Measurements from ENCODE around the gene AP5S1. TPM values are rescaled to one million over a fixed set of nuclear protein-coding genes. Genes with fewer than 3 reads are reported as not detected.
"Not testable (repeated sequence)": the region's sequence is repeated elsewhere in the genome, so short reads cannot be mapped to it uniquely, and the experiment has no call there.

The AP5S1 gene
- total RNA-seq, 1 donor = 20.4 TPM

GRCh38 chr20:3826420-3826819 lies 6.1 kb downstream of the AP5S1 start:
- TF ChIP-seq CTCF (IDR thresholded peaks at IDR 0.05; ENCODE audit: insufficient read depth, low read length) = no peak
- no peak overlapping the region for H3K4me3 ChIP-seq (ENCODE audit: low read depth, low read length)
- no peak for DNase-seq (ENCODE audit: low read depth)

GRCh38 chr20:3828798-3829197 lies 8.5 kb downstream of the AP5S1 start:
- H3K4me3 ChIP-seq (ENCODE audit: low read depth, low read length) = no peak overlapping the region
- DNase-seq (ENCODE audit: low read depth) = no peak
- no peak for TF ChIP-seq CTCF (IDR thresholded peaks at IDR 0.05; ENCODE audit: insufficient read depth, low read length)

GRCh38 chr20:3829891-3830290 lies 9.5 kb downstream of the AP5S1 start:
- not testable (repeated sequence) for DNase-seq (ENCODE audit: low read depth); H3K4me3 ChIP-seq (ENCODE audit: low read depth, low read length)

- H3K4me3 ChIP-seq (ENCODE audit: low read depth, low read length) = no peak overlapping the region
- no peak for DNase-seq (ENCODE audit: low read depth)
- TF ChIP-seq CTCF (IDR thresholded peaks at IDR 0.05; ENCODE audit: insufficient read depth, low read length) = no peak
Measured at GRCh38 chr20:3836132-3836531, 15.8 kb downstream of the AP5S1 start.

GRCh38 chr20:3839328-3839727 lies 19.0 kb downstream of the AP5S1 start:
- DNase-seq (ENCODE audit: low read depth) = no peak
- no peak overlapping the region for H3K4me3 ChIP-seq (ENCODE audit: low read depth, low read length)
- no peak for TF ChIP-seq CTCF (IDR thresholded peaks at IDR 0.05; ENCODE audit: insufficient read depth, low read length)

- DNase-seq (ENCODE audit: low read depth); H3K4me3 ChIP-seq (ENCODE audit: low read depth, low read length): not testable (repeated sequence)
Measured at GRCh38 chr20:3840201-3840600, 19.9 kb downstream of the AP5S1 start.

GRCh38 chr20:3842348-3842930 lies 22.1 kb downstream of the AP5S1 start:
- H3K4me3 ChIP-seq (ENCODE audit: low read depth, low read length) = no peak overlapping the region
- no peak for DNase-seq (ENCODE audit: low read depth)
- no peak for TF ChIP-seq CTCF (IDR thresholded peaks at IDR 0.05; ENCODE audit: insufficient read depth, low read length)

- DNase-seq (ENCODE audit: low read depth) = peak; percentile 67
- TF ChIP-seq CTCF (IDR thresholded peaks at IDR 0.05; ENCODE audit: insufficient read depth, low read length) = no peak
- no peak overlapping the region for H3K4me3 ChIP-seq (ENCODE audit: low read depth, low read length)
Measured at GRCh38 chr20:3843490-3843889, 23.1 kb downstream of the AP5S1 start.

- not testable (repeated sequence) for DNase-seq (ENCODE audit: low read depth); H3K4me3 ChIP-seq (ENCODE audit: low read depth, low read length)
Measured at GRCh38 chr20:3843990-3844619, 23.8 kb downstream of the AP5S1 start.
